HG03139 (cell line): ENCODE data around the gene VTCN1.

Experiments
- ATAC-seq: cut with Tn5 transposase; IDR thresholded peaks from one replicate; pipeline ENCODE4 v1.9.1; 2021; ENCODE audit not compliant: unreplicated experiment

Gene VTCN1

GRCh38 chr1:117210386-117210785, 341 bp downstream of the VTCN1 start:
- no peak for ATAC-seq

- no peak for ATAC-seq
These were observed 1.6 kb downstream of the VTCN1 start for GRCh38 chr1:117209094-117209493.

GRCh38 chr1:117208580-117208979, 2.1 kb downstream of the VTCN1 start:
- ATAC-seq = no peak

GRCh38 chr1:117205368-117205767, 5.4 kb downstream of the VTCN1 start:
- ATAC-seq = no peak

GRCh38 chr1:117201808-117202207, 8.9 kb downstream of the VTCN1 start:
- ATAC-seq = no peak

- ATAC-seq = no peak
These were observed 12.6 kb downstream of the VTCN1 start for GRCh38 chr1:117198097-117198496.

GRCh38 chr1:117189726-117190125, 21.0 kb downstream of the VTCN1 start:
- no peak for ATAC-seq

- no peak for ATAC-seq
These were observed 21.8 kb downstream of the VTCN1 start for GRCh38 chr1:117188816-117189437.

GRCh38 chr1:117188170-117188815, 22.4 kb downstream of the VTCN1 start:
- ATAC-seq = no peak

- ATAC-seq = no peak
These were observed 27.6 kb downstream of the VTCN1 start for GRCh38 chr1:117183112-117183511.

GRCh38 chr1:117182319-117182718, 28.4 kb downstream of the VTCN1 start:
- no peak for ATAC-seq

GRCh38 chr1:117181630-117182041, 29.1 kb downstream of the VTCN1 start:
- no peak for ATAC-seq

- ATAC-seq = no peak
These were observed 30.4 kb downstream of the VTCN1 start for GRCh38 chr1:117180147-117180967.

- no peak for ATAC-seq
These were observed 31.3 kb downstream of the VTCN1 start for GRCh38 chr1:117179471-117179870.

GRCh38 chr1:117178756-117179155, 32.0 kb downstream of the VTCN1 start:
- no peak for ATAC-seq

GRCh38 chr1:117177376-117177775, 33.4 kb downstream of the VTCN1 start:
- no peak for ATAC-seq

- ATAC-seq = no peak
These were observed 34.1 kb downstream of the VTCN1 start for GRCh38 chr1:117176579-117176978.

GRCh38 chr1:117174851-117175250, 35.9 kb downstream of the VTCN1 start:
- ATAC-seq = no peak

GRCh38 chr1:117173691-117174090, 37.0 kb downstream of the VTCN1 start:
- no peak for ATAC-seq

- no peak for ATAC-seq
These were observed 37.7 kb downstream of the VTCN1 start for GRCh38 chr1:117173006-117173405.

GRCh38 chr1:117171900-117172511, 38.7 kb downstream of the VTCN1 start:
- ATAC-seq = no peak
